Measurements from ENCODE around the gene LRRC57.
"Not testable (repeated sequence)": the region's sequence is repeated elsewhere in the genome, so short reads cannot be mapped to it uniquely, and the experiment has no call there.

The LRRC57 gene

GRCh38 chr15:42548249-42549031 is at the start of gene LRRC57, which contains the start of gene HAUS2:
LRRC57 (minus strand) TSS chr15:42548793; CDS start chr15:42548434, 359 bp downstream.
HAUS2 (plus strand) TSS chr15:42548838; CDS start chr15:42548873, 35 bp downstream.
- peak; percentile 76 to 89 (median 78) for DNase-seq (ENCODE audit: low read depth in 3 of 3)

GRCh38 chr15:42595626-42596240 is 47.1 kb upstream of the LRRC57 start:
- no peak for DNase-seq (ENCODE audit: low read depth in 3 of 3)

- DNase-seq (ENCODE audit: low read depth in 3 of 3) = no peak
Observed at GRCh38 chr15:42594095-42594494, 45.5 kb upstream of the LRRC57 start.

- DNase-seq (ENCODE audit: low read depth in 3 of 3) = no peak
Observed at GRCh38 chr15:42593143-42593542, 44.5 kb upstream of the LRRC57 start.

- DNase-seq (ENCODE audit: low read depth in 3 of 3) = no peak
Observed at GRCh38 chr15:42592716-42593115, 44.1 kb upstream of the LRRC57 start.

- no peak for DNase-seq (ENCODE audit: low read depth in 3 of 3)
Observed at GRCh38 chr15:42591238-42591934, 42.8 kb upstream of the LRRC57 start.

- no peak for DNase-seq (ENCODE audit: low read depth in 3 of 3)
Observed at GRCh38 chr15:42590619-42591237, 42.1 kb upstream of the LRRC57 start.

GRCh38 chr15:42584031-42584765 is 35.6 kb upstream of the LRRC57 start:
- no peak for DNase-seq (ENCODE audit: low read depth in 3 of 3)

GRCh38 chr15:42582569-42583375 is 34.2 kb upstream of the LRRC57 start:
- no peak for DNase-seq (ENCODE audit: low read depth in 3 of 3)

- peak; percentile 56 to 80 (median 62) for DNase-seq (ENCODE audit: low read depth in 3 of 3)
Observed at GRCh38 chr15:42581272-42581730, 32.7 kb upstream of the LRRC57 start.

- DNase-seq (ENCODE audit: low read depth in 3 of 3) = no peak
Observed at GRCh38 chr15:42578984-42579537, 30.5 kb upstream of the LRRC57 start.

GRCh38 chr15:42577514-42578031 is 29.0 kb upstream of the LRRC57 start:
- no peak for DNase-seq (ENCODE audit: low read depth in 3 of 3)

- no peak for DNase-seq (ENCODE audit: low read depth in 3 of 3)
Observed at GRCh38 chr15:42576776-42577175, 28.2 kb upstream of the LRRC57 start.

- no peak for DNase-seq (ENCODE audit: low read depth in 3 of 3)
Observed at GRCh38 chr15:42576040-42576594, 27.5 kb upstream of the LRRC57 start.

GRCh38 chr15:42575188-42576039 is 26.8 kb upstream of the LRRC57 start, which contains the start of gene STARD9:
STARD9 (plus strand) TSS chr15:42575606; CDS start chr15:42575716, 110 bp downstream.
- peak; percentile 82 to 95 (median 89) for DNase-seq (ENCODE audit: low read depth in 3 of 3)

GRCh38 chr15:42558739-42559138 is 10.1 kb upstream of the LRRC57 start:
- DNase-seq (ENCODE audit: low read depth in 3 of 3) = no peak

GRCh38 chr15:42556550-42557207 is 8.1 kb upstream of the LRRC57 start:
- not testable (repeated sequence) for DNase-seq (ENCODE audit: low read depth in 3 of 3)

- DNase-seq (ENCODE audit: low read depth in 3 of 3) = no peak
Observed at GRCh38 chr15:42553554-42553953, 5.0 kb upstream of the LRRC57 start.

Measured in stimulated activated CD4-positive, alpha-beta T cell treated with anti-CD3 and anti-CD28 coated beads, TNF-alpha, amount 100 ng/mL, for 24 hours (primary cell).